Hematopoietic multipotent progenitor cell treated with erythropoietin and hydrocortisone succinate and interleukin-3 and kit ligand, for 15 days (in vitro differentiated cells): ENCODE results near the gene PPM1H.

ENCODE experiments used
- DNase-seq: peaks from one replicate; pipeline ENCODE4 v3.0.0-alpha.2; 2015; ENCODE audit warnings: low spot score

PPM1H gene

GRCh38 chr12:62873116-62873825, 61.7 kb downstream of the PPM1H start:
- no peak for DNase-seq

DNA sequence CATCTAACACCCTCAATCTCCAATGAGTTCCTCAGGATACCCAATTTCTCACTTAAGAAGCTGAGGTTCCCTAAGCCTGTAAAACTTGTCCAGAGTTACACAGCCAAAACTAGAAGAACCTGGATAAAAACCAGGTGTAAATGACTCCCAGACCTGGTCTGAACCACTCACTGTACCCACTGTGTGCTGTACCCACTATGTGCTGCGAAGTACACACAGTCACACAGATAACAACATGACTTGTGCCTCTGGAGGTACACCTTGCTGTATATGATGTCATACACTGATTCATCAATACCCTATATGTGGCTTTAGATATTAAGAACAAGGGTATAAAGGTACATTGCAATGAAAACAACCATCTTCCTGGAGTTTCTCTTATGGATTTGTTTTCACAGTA, 66.1 kb downstream of the PPM1H start:
- no peak for DNase-seq

DNA sequence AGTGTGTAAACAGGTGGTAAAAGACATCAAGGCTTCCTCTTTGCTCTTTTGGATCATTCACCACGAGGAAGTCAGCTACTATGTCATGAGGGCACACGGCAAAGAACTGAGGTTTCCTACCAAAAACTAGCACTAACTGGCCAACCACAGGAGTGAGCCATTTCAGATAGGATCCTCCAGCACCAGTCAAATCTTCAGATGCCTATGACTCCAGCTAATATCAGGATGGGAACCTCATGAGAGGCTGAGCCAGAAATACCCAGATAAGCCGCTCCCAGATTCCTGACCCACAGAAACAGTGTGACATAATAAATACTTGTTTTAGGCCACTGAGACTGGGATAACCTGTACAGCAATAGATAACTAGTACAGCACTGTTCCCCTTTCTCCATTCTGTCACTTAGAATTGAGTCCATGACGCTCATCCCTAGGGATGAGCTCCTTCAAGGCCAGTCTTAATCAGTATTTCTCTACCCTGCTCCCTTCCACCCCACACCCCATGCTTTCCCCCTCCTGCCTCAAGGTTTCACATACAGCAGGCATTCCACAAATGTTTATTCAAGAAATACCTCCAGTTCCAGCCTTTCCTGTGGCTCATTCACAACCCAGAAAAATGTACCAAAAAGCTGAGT, 68.4 kb downstream of the PPM1H start:
- DNase-seq: no peak

- no peak for DNase-seq
These were observed 69.0 kb downstream of the PPM1H start for GRCh38 chr12:62865937-62866336.

DNA sequence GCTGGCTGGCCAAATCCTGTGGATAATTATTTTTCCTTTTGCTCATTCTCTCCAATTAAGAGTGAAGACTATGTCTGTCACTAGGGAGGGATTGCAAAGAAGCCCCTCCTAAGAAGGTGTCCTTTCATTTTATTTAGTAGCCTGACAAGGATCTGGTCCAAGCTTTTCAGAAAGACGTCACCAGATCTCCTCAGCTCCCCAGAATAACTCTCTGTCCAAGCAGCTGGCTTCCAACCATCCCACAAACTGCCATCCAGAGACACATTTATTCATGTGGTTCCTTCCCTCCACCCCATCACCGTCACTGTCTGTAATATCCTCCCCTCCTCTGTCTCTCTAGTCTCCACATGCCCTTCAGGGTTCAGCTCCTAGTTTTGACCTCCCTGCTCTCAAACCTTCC, 69.9 kb downstream of the PPM1H start:
- no peak for DNase-seq

GRCh38 chr12:62862259-62862881, 72.6 kb downstream of the PPM1H start:
- no peak for DNase-seq

DNA sequence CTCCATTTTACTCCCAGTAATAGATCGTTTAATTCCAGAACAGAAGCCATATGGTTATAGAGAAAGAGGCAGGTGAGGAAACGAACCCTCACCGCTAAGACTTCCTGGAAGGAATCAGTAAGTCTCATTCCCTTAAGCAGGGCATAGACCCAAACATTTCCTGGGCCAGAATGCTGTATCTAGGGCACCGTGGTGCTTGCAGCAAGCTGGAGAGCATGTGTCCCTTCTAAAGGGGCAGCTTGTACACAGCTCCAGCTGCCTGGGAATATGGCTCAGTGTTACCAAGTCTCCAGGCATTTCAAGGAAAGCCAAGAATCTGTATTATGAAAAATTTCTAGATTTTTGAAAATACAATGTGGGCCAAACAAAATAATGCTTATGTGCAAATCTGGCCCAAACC, 73.4 kb downstream of the PPM1H start:
- DNase-seq: no peak

GRCh38 chr12:62860501-62861411, 74.2 kb downstream of the PPM1H start:
- DNase-seq: no peak

- no peak for DNase-seq
These were observed 74.9 kb downstream of the PPM1H start for GRCh38 chr12:62860020-62860419.

DNA sequence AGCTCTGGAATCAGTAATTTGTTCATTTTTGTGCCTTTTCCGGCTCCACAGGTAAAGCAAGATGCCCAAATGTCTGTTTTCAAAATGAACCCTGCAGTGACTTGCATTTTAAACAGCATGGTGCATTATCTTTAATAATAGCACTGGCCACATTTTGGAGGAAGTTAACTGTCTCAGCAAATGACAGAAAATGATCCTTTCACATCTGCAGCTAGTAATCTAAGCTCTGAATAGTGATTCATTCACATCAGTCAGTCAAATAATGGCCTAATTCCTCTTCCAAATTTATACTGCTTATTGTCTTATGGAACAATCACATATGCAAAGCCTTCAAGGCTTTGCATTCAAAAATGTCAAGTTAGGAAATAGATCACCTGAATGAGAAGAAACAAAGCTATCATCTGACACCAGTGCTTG, 75.6 kb downstream of the PPM1H start:
- no peak for DNase-seq

GRCh38 chr12:62856454-62856853, 78.5 kb downstream of the PPM1H start:
- DNase-seq: no peak

DNA sequence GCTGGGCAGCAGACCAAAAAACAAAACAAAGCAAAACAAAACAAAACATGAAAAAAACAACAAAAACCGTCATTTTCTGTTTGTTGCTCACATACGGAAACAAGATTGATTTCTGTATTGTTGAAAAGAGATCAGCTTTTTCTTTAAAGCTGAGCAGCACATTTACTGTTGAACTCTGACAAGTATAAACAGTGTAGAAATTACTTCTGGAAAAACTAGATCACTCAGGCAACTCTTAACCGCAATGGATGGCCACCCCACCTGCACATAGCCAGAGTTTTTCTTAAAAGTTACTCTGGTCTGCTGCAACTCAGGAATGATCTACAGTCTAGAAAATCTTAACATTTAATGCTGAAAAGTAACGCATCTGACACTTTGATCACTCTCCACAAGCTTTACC, 80.9 kb downstream of the PPM1H start:
- no peak for DNase-seq

GRCh38 chr12:62849398-62849797, 85.6 kb downstream of the PPM1H start:
- DNase-seq: no peak

DNA sequence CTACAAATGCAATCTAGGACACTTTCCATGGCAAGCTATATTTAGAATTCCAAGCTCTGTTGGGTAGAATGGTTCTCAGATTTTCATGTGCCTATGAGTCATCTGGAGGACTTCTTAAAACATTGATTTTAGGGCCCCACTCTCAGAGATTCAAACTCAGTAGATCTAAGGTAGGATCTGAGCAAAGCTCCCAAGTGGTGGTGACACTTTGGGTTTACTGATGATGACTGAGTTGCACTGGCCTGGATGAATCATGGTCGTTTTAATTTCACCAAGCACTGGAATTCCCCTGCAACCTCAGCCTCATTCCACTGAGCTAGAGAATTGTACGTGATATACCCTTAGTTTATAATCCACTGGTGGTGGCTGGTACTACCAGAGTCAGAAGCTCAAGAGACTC, 86.5 kb downstream of the PPM1H start:
- DNase-seq: no peak

- no peak for DNase-seq
These were observed 87.2 kb downstream of the PPM1H start for GRCh38 chr12:62847709-62848108.

- no peak for DNase-seq
These were observed 88.5 kb downstream of the PPM1H start for GRCh38 chr12:62846491-62846890.

DNA sequence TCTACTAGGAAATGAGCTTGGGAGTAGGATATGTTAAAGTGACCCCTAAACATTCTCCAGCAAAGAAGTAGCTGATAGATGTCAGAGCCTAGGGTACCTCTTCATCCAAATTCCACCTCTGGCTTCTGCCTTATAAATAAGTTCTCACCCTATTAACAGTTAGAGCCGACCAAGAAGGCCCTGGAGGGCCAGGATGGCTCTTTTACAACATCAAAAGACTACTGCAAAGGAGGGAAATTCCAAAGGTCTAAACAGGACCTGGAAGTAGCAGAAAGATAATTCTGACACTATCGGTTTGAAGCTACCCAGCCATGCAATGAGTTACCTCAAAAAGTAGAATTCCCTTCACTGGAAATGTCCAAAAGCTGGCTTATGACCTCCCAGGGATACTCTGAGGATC, 90.0 kb downstream of the PPM1H start:
- no peak for DNase-seq

- no peak for DNase-seq
These were observed 91.2 kb downstream of the PPM1H start for GRCh38 chr12:62843716-62844115.

DNA sequence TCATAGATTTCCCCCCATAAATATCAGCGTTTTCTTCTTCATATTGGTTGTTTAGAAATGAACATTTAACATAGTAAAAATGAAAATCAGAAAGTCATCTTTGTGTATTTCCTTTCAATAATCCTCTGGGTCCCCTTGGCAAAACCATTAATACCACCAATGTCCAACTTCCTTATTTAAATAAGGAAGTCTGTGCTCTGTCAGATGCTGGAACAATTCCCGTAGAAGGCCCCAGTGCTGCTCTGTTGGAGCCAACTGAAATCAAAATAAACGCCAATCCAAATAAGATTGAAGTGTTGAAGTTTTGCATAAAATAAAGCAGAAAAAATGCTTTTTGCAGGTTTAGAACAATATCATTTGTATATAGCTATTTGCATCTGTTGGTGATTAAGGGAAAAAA, 93.1 kb downstream of the PPM1H start:
- DNase-seq: no peak

DNA sequence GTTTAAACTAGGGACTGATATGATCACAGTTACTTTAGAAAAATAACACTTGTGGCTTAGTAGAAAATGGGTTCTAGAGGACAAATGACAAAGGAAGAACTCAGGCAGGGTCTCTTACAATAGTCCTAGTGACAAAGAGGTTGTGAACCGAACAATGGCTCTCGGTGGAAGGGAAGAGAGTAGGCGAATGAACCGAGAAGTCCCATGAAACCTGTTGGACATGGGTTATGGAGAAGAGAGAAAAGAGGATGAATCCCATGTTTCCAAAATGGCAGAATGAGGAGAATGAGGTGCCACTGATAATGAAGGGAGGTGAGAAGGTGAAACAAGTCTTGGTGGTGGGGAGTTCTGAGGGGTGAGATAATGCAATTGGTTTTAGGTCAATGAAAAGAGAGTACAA, 94.1 kb downstream of the PPM1H start:
- DNase-seq: no peak

- DNase-seq: no peak
These were observed 94.9 kb downstream of the PPM1H start for GRCh38 chr12:62839869-62840660.
